PC-9 (cell line): ENCODE results near the gene SUGCT. TPM values are rescaled to one million over a fixed set of nuclear protein-coding genes. Genes with fewer than 3 reads are reported as not detected.

Source experiments
- BruUV-seq: library from RNA; stranded (reverse); fragments of 400-500 nt; replicated peaks from 2 replicates; lab custom pipeline; 2021; lab: Mats Ljungman, UMichigan
- CTCF ChIA-PET: fragments of 300-600 bp; sonication (Branson Sonifier 250); formaldehyde crosslinking; loops from one replicate; lab custom pipeline; 2022; ENCODE audit warnings: antibody characterized with exemption; lab: Charles Lee
- POLR2A ChIA-PET: fragments of 300-600 bp; sonication (Branson Sonifier 250); formaldehyde crosslinking; loops from one replicate; lab custom pipeline; 2022; ENCODE audit warnings: antibody characterized with exemption; ENCODE audit not compliant: unreplicated experiment; lab: Charles Lee
- DNase-seq, 2 experiments: peaks; one replicate each; pipeline versions ENCODE4 v3.0.0 to v3.0.0-alpha.2; 2015 to 2022; ENCODE audit warnings: mixed read lengths in 1 of 2
- H2AFZ ChIP-seq: fragments of 200-600 bp; sonication (generic); 2 replicates; pipeline ENCODE4 v1.8.1; 2017; ENCODE audit warnings: antibody characterized with exemption
- H3F3A ChIP-seq: fragments of 200-600 bp; sonication (generic); 2 replicates; pipeline ENCODE4 v1.8.1; 2017; ENCODE audit warnings: antibody characterized with exemption, mild to moderate bottlenecking, low read depth; ENCODE audit not compliant: insufficient read depth
- H3K27ac ChIP-seq: fragments of 200-600 bp; sonication (generic); 2 replicates; pipeline ENCODE4 v1.6.1; 2016; ENCODE audit warnings: mixed run types
- H3K27me3 ChIP-seq: fragments of 200-600 bp; sonication (generic); 2 replicates; pipeline ENCODE4 v1.6.1; 2016; ENCODE audit warnings: low read depth, mixed run types; ENCODE audit not compliant: insufficient read depth
- H3K36me3 ChIP-seq: fragments of 200-600 bp; sonication (generic); 2 replicates; pipeline ENCODE4 v1.6.1; 2016; ENCODE audit warnings: low read depth, mixed run types
- H3K4me1 ChIP-seq: fragments of 200-600 bp; sonication (generic); replicated peaks from 2 replicates; pipeline ENCODE4 v1.6.1; 2016; ENCODE audit warnings: mixed run types; ENCODE audit not compliant: insufficient read depth
- H3K4me2 ChIP-seq: fragments of 200-600 bp; sonication (generic); 2 replicates; pipeline ENCODE4 v1.6.1; 2017; ENCODE audit warnings: mixed run types
- H3K4me3 ChIP-seq: fragments of 200-600 bp; sonication (generic); 2 replicates; pipeline ENCODE4 v1.6.1; 2016; ENCODE audit warnings: mixed run types
- H3K79me2 ChIP-seq: fragments of 200-600 bp; sonication (generic); 2 replicates; pipeline ENCODE4 v1.6.1; 2017; ENCODE audit warnings: low read depth, mixed run types
- H3K9me2 ChIP-seq: fragments of 200-600 bp; sonication (generic); 2 replicates; pipeline ENCODE4 v1.8.1; 2017; ENCODE audit warnings: mild to moderate bottlenecking; ENCODE audit not compliant: insufficient read depth
- H3K9me3 ChIP-seq: fragments of 200-600 bp; sonication (generic); 2 replicates; pipeline ENCODE4 v1.8.1; 2016; ENCODE audit warnings: low read depth; ENCODE audit not compliant: insufficient read depth
- H4K20me1 ChIP-seq: fragments of 200-600 bp; sonication (generic); 2 replicates; pipeline ENCODE4 v1.8.1; 2017; ENCODE audit not compliant: insufficient read depth
- CTCF ChIP-seq: fragments of 200-600 bp; sonication (generic); conservative IDR thresholded peaks from 2 replicates; pipeline ENCODE4 v1.6.1; 2017; ENCODE audit warnings: mixed run types, antibody characterized with exemption, mild to moderate bottlenecking, moderate library complexity
- EZH2 ChIP-seq: fragments of 200-600 bp; sonication (generic); IDR thresholded peaks from 2 replicates; pipeline ENCODE4 v1.8.0; 2017; ENCODE audit warnings: antibody characterized with exemption, low read depth
- intact Hi-C: fragments of 100-400 bp; cut with micrococcal nuclease; formaldehyde crosslinking; loops from one replicate; pipeline ENCODE4 v1.10.0; 2022; ENCODE audit not compliant: unreplicated experiment
- total RNA-seq: library from RNA; stranded (reverse); gene quantifications from 2 replicates; pipeline ENCODE4 v1.2.3, GENCODE V29; 2021

Gene SUGCT
- total RNA-seq, 1 experiment from 2014 or later = 3.5 TPM

- intact Hi-C loops = loop anchor here (5.0 kb wide), 1 partner anchor 590 kb away; no protein-coding TSS in a partner anchor
- Histone ChIP-seq H2AFZ (no peak overlapping the region), H3K9me2 (no peaks in the 10 kb centered on the region), H3K27ac (no peak overlapping the region), H4K20me1 (no peaks in the 10 kb centered on the region), H3K4me1 (no peaks in the 10 kb centered on the region; the same call in 1 of the 2 replicates), H3K4me3 (no peak overlapping the region), H3K36me3 (no peaks in the 10 kb centered on the region), H3K27me3 (no peaks in the 10 kb centered on the region), H3K4me2 (no peak overlapping the region), H3K9me3 (no peaks in the 10 kb centered on the region), H3F3A (no peaks in the 10 kb centered on the region), H3K79me2 (no peaks in the 10 kb centered on the region)
- no TSS peak for BruUV-seq
- CTCF ChIA-PET = no interaction called here
- no peak for TF ChIP-seq CTCF
- no peak for TF ChIP-seq EZH2
- no peak for DNase-seq
- POLR2A ChIA-PET = no interaction called here
Observed at GRCh38 chr7:40327113-40327512, 192.3 kb downstream of the SUGCT start.

DNA sequence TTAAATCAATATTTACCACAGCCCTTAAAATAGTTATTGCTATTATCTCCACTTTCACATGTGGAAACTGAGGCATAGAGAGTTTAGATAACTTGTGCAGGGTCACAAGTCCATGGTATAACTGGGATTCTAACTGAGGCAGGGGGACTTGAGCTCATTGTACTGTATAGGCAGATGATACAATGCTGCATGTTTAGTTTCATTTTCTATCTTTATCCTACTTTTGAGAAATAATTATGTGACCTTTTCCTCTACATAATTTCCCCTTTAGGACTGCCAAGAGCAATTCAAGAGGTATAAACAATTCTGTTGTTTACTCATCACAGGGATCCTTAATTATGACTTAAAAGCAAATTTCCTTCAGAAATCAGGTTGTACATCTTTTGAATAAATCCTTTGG lies 193.1 kb downstream of the SUGCT start:
- H2AFZ ChIP-seq = 0 out of 2 replicates have a peak overlapping the region, but pooled peaks have one; percentile 14
- ChIA-PET CTCF (no interaction called here), POLR2A (no interaction called here)
- no peak overlapping the region for H3K4me2 ChIP-seq
- H3K36me3 ChIP-seq = no peaks in the 10 kb centered on the region
- DNase-seq = no peak
- intact Hi-C loops = loop anchor here (5.0 kb wide), 1 partner anchor 589 kb away; no protein-coding TSS in a partner anchor
- H3F3A ChIP-seq = no peaks in the 10 kb centered on the region
- no peak for TF ChIP-seq EZH2
- TF ChIP-seq CTCF = no peak
- H3K4me1 ChIP-seq = no peaks in the 10 kb centered on the region; the same call in 1 of the 2 replicates
- no peaks in the 10 kb centered on the region for H3K9me3 ChIP-seq
- BruUV-seq = no TSS peak
- no peaks in the 10 kb centered on the region for H4K20me1 ChIP-seq
- no peaks in the 10 kb centered on the region for H3K9me2 ChIP-seq
- no peak overlapping the region for H3K4me3 ChIP-seq
- no peaks in the 10 kb centered on the region for H3K27me3 ChIP-seq
- H3K27ac ChIP-seq = no peak overlapping the region
- no peaks in the 10 kb centered on the region for H3K79me2 ChIP-seq

- DNase-seq = peak; percentile 9 to 52
- Histone ChIP-seq H3K9me3 (no peaks in the 10 kb centered on the region), H3K36me3 (no peaks in the 10 kb centered on the region), H3K4me3 (no peak overlapping the region), H3K79me2 (no peaks in the 10 kb centered on the region), H4K20me1 (no peaks in the 10 kb centered on the region), H3K27ac (no peak overlapping the region), H3K4me1 (no peaks in the 10 kb centered on the region; the same call in 1 of the 2 replicates), H3K4me2 (no peak overlapping the region), H2AFZ (0 out of 2 replicates have a peak overlapping the region, but pooled peaks have one; percentile 3), H3K9me2 (no peaks in the 10 kb centered on the region), H3K27me3 (no peaks in the 10 kb centered on the region), H3F3A (no peaks in the 10 kb centered on the region)
- intact Hi-C loops = loop anchor here (1.0 to 5.0 kb wide), 7 partner anchors 130 to 1403 kb away; no protein-coding TSS in a partner anchor
- BruUV-seq = no TSS peak
- POLR2A ChIA-PET = no interaction called here
- CTCF ChIA-PET = interaction anchor here (2.0 kb wide), 1 partner anchor 97 kb away, joined by 6 read pairs; no protein-coding TSS in a partner anchor
- peak; percentile 98 for TF ChIP-seq CTCF
- no peak for TF ChIP-seq EZH2
Observed at GRCh38 chr7:40329601-40330153, 194.9 kb downstream of the SUGCT start.
